ENCODE data around the gene PAXX. TPM values are rescaled to one million over a fixed set of nuclear protein-coding genes. Genes with fewer than 3 reads are reported as not detected.

The PAXX gene
- total RNA-seq, 1 experiment from 2014 or later = 113 TPM

GRCh38 chr9:136985853-136986252 is 6.4 kb upstream of the PAXX start:
- Histone ChIP-seq H3K4me2 (ENCODE audit: low read length) (no peak overlapping the region), H3K36me3 (ENCODE audit: low read depth, low read length) (no peaks in the 10 kb centered on the region), H3K79me2 (ENCODE audit: low read length) (no peaks in the 10 kb centered on the region), H3K27me3 (ENCODE audit: low read length) (no peaks in the 10 kb centered on the region), H3K4me3 (ENCODE audit: low read length) (no peak overlapping the region), H3K9ac (ENCODE audit: low read length) (no peak overlapping the region), H3K4me1 (ENCODE audit: insufficient read depth, low read length) (no peaks in the 10 kb centered on the region), H3K27ac (ENCODE audit: low read length) (no peak overlapping the region), H4K20me1 (ENCODE audit: low read length) (no peaks in the 10 kb centered on the region), H3F3A (ENCODE audit: low read length, unreplicated experiment) (no peaks in the 10 kb centered on the region), H3K9me3 (ENCODE audit: low read length) (no peaks in the 10 kb centered on the region), H3K9me2 (replicated peaks; ENCODE audit: low read length) (no peaks in the 10 kb centered on the region), H2AFZ (ENCODE audit: low read length) (no peak overlapping the region)
- no TSS peak for BruUV-seq (replicated peaks)
- no peak for ATAC-seq
- CTCF ChIA-PET = no interaction called here
- intact Hi-C loops (cut with micrococcal nuclease) = no loop called here
- no peak for DNase-seq
- POLR2A ChIA-PET (ENCODE audit: unreplicated experiment) = no interaction called here
- TF ChIP-seq EZH2 (IDR thresholded peaks at IDR 0.05; ENCODE audit: low read length, unreplicated experiment) = no peak
- no peak for TF ChIP-seq EZH2phosphoT487 (IDR thresholded peaks at IDR 0.05; ENCODE audit: borderline replicate concordance, low read length)
- no peak for TF ChIP-seq CTCF (conservative IDR thresholded peaks at IDR 0.05; ENCODE audit: low read depth, low read length)

GRCh38 chr9:136988872-136989271 is 3.4 kb upstream of the PAXX start:
- H3K9ac ChIP-seq (ENCODE audit: low read length) = no peak overlapping the region
- no peaks in the 10 kb centered on the region for H3K27me3 ChIP-seq (ENCODE audit: low read length)
- no peak overlapping the region for H3K4me3 ChIP-seq (ENCODE audit: low read length)
- H3K9me2 ChIP-seq (replicated peaks; ENCODE audit: low read length) = no peaks in the 10 kb centered on the region
- ChIA-PET CTCF (no interaction called here), POLR2A (ENCODE audit: unreplicated experiment) (no interaction called here)
- no peak overlapping the region for H3K27ac ChIP-seq (ENCODE audit: low read length)
- no peaks in the 10 kb centered on the region; the same call in 1 of the 2 replicates for H3K36me3 ChIP-seq (ENCODE audit: low read depth, low read length)
- H3K4me2 ChIP-seq (ENCODE audit: low read length) = no peak overlapping the region
- no peaks in the 10 kb centered on the region for H3K9me3 ChIP-seq (ENCODE audit: low read length)
- H3F3A ChIP-seq (ENCODE audit: low read length, unreplicated experiment) = no peaks in the 10 kb centered on the region
- ATAC-seq (no peak), DNase-seq (no peak)
- TF ChIP-seq EZH2phosphoT487 (IDR thresholded peaks at IDR 0.05; ENCODE audit: borderline replicate concordance, low read length) (no peak), CTCF (conservative IDR thresholded peaks at IDR 0.05; ENCODE audit: low read depth, low read length) (no peak)
- H3K79me2 ChIP-seq (ENCODE audit: low read length) = peaks cover 15% of the 10 kb centered on the region
- H4K20me1 ChIP-seq (ENCODE audit: low read length) = no peaks in the 10 kb centered on the region
- no TSS peak for BruUV-seq (replicated peaks)
- H3K4me1 ChIP-seq (ENCODE audit: insufficient read depth, low read length) = peaks cover 9% of the 10 kb centered on the region; the same call in 1 of the 2 replicates
- intact Hi-C loops (cut with micrococcal nuclease) = no loop called here
- H2AFZ ChIP-seq (ENCODE audit: low read length) = no peak overlapping the region

- no peak overlapping the region for H3K27ac ChIP-seq (ENCODE audit: low read length)
- H3K4me1 ChIP-seq (ENCODE audit: insufficient read depth, low read length) = peaks cover 9% of the 10 kb centered on the region; the same call in 1 of the 2 replicates
- H3K9me3 ChIP-seq (ENCODE audit: low read length) = no peaks in the 10 kb centered on the region
- no peak overlapping the region for H2AFZ ChIP-seq (ENCODE audit: low read length)
- no peaks in the 10 kb centered on the region; the same call in 1 of the 2 replicates for H3K36me3 ChIP-seq (ENCODE audit: low read depth, low read length)
- no peak overlapping the region for H3K9ac ChIP-seq (ENCODE audit: low read length)
- H3K9me2 ChIP-seq (replicated peaks; ENCODE audit: low read length) = no peaks in the 10 kb centered on the region
- intact Hi-C loops (cut with micrococcal nuclease) = loop anchor here (10.0 kb wide), 1 partner anchor 146 kb away; the partner anchor contains the start of genes AJM1 and PHPT1
- no peaks in the 10 kb centered on the region for H3K27me3 ChIP-seq (ENCODE audit: low read length)
- H4K20me1 ChIP-seq (ENCODE audit: low read length) = no peaks in the 10 kb centered on the region
- BruUV-seq (replicated peaks) = no TSS peak
- DNase-seq = no peak
- CTCF ChIA-PET = no interaction called here
- POLR2A ChIA-PET (ENCODE audit: unreplicated experiment) = no interaction called here
- no peak overlapping the region for H3K4me2 ChIP-seq (ENCODE audit: low read length)
- H3K4me3 ChIP-seq (ENCODE audit: low read length) = no peak overlapping the region
- no peak for ATAC-seq
- peaks cover 16% of the 10 kb centered on the region for H3K79me2 ChIP-seq (ENCODE audit: low read length)
- TF ChIP-seq CTCF (conservative IDR thresholded peaks at IDR 0.05; ENCODE audit: low read depth, low read length) = no peak
- no peaks in the 10 kb centered on the region for H3F3A ChIP-seq (ENCODE audit: low read length, unreplicated experiment)
These were observed 1.8 kb upstream of the PAXX start for GRCh38 chr9:136990242-136990911.
